GM21526 (cell line): ENCODE measurements around the gene RIOK3.

Experiments
- ATAC-seq: cut with Tn5 transposase; IDR thresholded peaks from one replicate; pipeline ENCODE4 v1.9.1; 2021; ENCODE audit warnings: moderate library complexity; ENCODE audit not compliant: unreplicated experiment, low FRiP score

Gene RIOK3

GRCh38 chr18:23526501-23527063, 73.5 kb downstream of the RIOK3 start:
- ATAC-seq, result no peak

GRCh38 chr18:23528580-23529472, 75.7 kb downstream of the RIOK3 start:
- ATAC-seq, result no peak

GRCh38 chr18:23529604-23530003, 76.5 kb downstream of the RIOK3 start:
- no peak for ATAC-seq

GRCh38 chr18:23530195-23530594, 77.1 kb downstream of the RIOK3 start:
- ATAC-seq, result no peak

- ATAC-seq, result no peak
These were observed 78.8 kb downstream of the RIOK3 start for GRCh38 chr18:23531912-23532311.
